Measurements from ENCODE around the gene PPM1L. TPM values are rescaled to one million over a fixed set of nuclear protein-coding genes. Genes with fewer than 3 reads are reported as not detected.

PPM1L gene
- total and polyA plus RNA-seq, 2 of the 13 experiments (the other 11 are each of a cell fraction or from before 2014, with no cell fraction given): 0.22 to 1.4 TPM

DNA sequence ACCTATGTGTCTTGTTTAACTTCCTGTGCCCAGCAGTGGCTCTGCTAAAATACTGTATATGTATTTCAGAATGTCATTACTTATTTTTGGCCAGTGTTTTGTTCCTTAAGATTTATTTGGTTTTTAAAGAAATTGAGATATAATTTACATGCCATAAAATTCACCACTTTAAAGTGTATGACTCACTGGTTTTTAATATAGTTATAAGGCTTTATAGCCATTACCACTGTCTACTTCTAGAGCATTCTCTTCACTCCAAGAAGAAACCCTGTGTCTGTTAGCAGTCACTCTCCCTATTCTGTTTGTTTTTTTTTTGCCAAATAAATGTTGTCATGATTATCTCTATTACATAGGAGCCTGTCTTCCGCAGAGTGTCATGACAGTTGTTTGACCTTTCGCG lies 25.8 kb downstream of the PPM1L start:
- H3K27ac ChIP-seq (ENCODE audit: extremely low read length, insufficient read depth, low read length): no peak overlapping the region
- intact Hi-C loops (cut with micrococcal nuclease; ENCODE audit: unreplicated experiment) (no loop called here), in situ Hi-C loops (cut with HindIII; ENCODE audit: extremely low pct_ligation_motif_present, low pct_unique_long_range_greater_than_20kb) (no loop called here)
- no peak overlapping the region for H2AFZ ChIP-seq (ENCODE audit: low read length)
- no peaks in the 10 kb centered on the region for H4K20me1 ChIP-seq (ENCODE audit: insufficient read depth, low read length)
- WGBS (ENCODE audit: low lambda C conversion rate): 94% methylated on average over 3 of the region's 3 CpGs
- TF ChIP-seq MBD4 (IDR thresholded peaks at IDR 0.05; ENCODE audit: borderline replicate concordance, low read length): no peak
- no TSS peak for BruUV-seq (replicated peaks)
- ATAC-seq (no peak), FAIRE-seq (no peak), DNase-seq (ENCODE audit: low spot score) (no peak)
- no peak overlapping the region for H3K4me3 ChIP-seq (replicated peaks in 1 of 3; ENCODE audit: insufficient read depth in 1 of 3, low read depth in 2 of 3, low read length in 3 of 3)
- CTCF ChIA-PET (ENCODE audit: low intra/inter-chr PET ratio, low total read pairs): no interaction called here
- POLR2A ChIA-PET: no interaction called here
- H3K79me2 ChIP-seq (ENCODE audit: insufficient read depth, low read length): no peaks in the 10 kb centered on the region
- no peaks in the 10 kb centered on the region for H3K4me1 ChIP-seq (ENCODE audit: insufficient read depth, low read length)
- no peaks in the 10 kb centered on the region for H3K27me3 ChIP-seq (ENCODE audit: control insufficient read depth in 1 of 2, insufficient read depth in 2 of 2, low read length in 2 of 2)
- H3K9me3 ChIP-seq (ENCODE audit: low read length): no peaks in the 10 kb centered on the region
- no peak overlapping the region for H3K4me2 ChIP-seq (ENCODE audit: low read depth, low read length)
- H3K36me3 ChIP-seq (replicated peaks in 1 of 2; ENCODE audit: control insufficient read depth in 1 of 2, insufficient read depth in 2 of 2, low read length in 2 of 2): no peaks in the 10 kb centered on the region
- no peak overlapping the region for H3K9ac ChIP-seq (ENCODE audit: insufficient read depth, low read depth, low read length)

DNA sequence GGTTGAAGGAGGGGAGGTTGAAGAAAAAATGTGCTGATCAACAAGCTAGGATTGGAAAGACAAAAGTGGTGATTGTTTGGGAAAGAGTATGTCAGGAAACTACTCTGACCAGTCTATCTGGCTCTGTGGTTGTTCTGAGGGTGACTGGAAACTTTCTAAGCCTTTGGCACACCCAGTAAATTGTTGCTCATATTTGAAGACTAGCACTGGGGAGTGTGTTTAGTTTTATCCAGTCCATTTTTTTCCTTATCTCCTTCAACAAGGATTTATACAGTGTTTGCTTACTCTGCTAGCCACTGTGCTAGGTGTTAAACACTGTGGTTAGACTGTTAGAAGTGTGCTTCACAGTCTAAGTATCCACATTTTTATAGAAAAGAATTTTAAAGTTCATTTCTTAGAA lies 28.8 kb downstream of the PPM1L start:
- Histone ChIP-seq H3K27ac (ENCODE audit: extremely low read length, insufficient read depth, low read length) (no peak overlapping the region), H2AFZ (ENCODE audit: low read length) (no peak overlapping the region), H3K36me3 (replicated peaks in 1 of 2; ENCODE audit: control insufficient read depth in 1 of 2, insufficient read depth in 2 of 2, low read length in 2 of 2) (no peaks in the 10 kb centered on the region), H3K4me2 (ENCODE audit: low read depth, low read length) (no peak overlapping the region), H3K9me3 (ENCODE audit: low read length) (no peaks in the 10 kb centered on the region), H3K27me3 (ENCODE audit: control insufficient read depth in 1 of 2, insufficient read depth in 2 of 2, low read length in 2 of 2) (no peaks in the 10 kb centered on the region), H3K4me3 (replicated peaks in 1 of 3; ENCODE audit: insufficient read depth in 1 of 3, low read depth in 2 of 3, low read length in 3 of 3) (no peak overlapping the region), H3K4me1 (ENCODE audit: insufficient read depth, low read length) (no peaks in the 10 kb centered on the region), H3K9ac (ENCODE audit: insufficient read depth, low read depth, low read length) (no peak overlapping the region), H4K20me1 (ENCODE audit: insufficient read depth, low read length) (no peaks in the 10 kb centered on the region), H3K79me2 (ENCODE audit: insufficient read depth, low read length) (no peaks in the 10 kb centered on the region)
- ATAC-seq (no peak), DNase-seq (ENCODE audit: low spot score) (no peak), FAIRE-seq (no peak)
- CTCF ChIA-PET (ENCODE audit: low intra/inter-chr PET ratio, low total read pairs): no interaction called here
- POLR2A ChIA-PET: no interaction called here
- TF ChIP-seq, protein P1, sequence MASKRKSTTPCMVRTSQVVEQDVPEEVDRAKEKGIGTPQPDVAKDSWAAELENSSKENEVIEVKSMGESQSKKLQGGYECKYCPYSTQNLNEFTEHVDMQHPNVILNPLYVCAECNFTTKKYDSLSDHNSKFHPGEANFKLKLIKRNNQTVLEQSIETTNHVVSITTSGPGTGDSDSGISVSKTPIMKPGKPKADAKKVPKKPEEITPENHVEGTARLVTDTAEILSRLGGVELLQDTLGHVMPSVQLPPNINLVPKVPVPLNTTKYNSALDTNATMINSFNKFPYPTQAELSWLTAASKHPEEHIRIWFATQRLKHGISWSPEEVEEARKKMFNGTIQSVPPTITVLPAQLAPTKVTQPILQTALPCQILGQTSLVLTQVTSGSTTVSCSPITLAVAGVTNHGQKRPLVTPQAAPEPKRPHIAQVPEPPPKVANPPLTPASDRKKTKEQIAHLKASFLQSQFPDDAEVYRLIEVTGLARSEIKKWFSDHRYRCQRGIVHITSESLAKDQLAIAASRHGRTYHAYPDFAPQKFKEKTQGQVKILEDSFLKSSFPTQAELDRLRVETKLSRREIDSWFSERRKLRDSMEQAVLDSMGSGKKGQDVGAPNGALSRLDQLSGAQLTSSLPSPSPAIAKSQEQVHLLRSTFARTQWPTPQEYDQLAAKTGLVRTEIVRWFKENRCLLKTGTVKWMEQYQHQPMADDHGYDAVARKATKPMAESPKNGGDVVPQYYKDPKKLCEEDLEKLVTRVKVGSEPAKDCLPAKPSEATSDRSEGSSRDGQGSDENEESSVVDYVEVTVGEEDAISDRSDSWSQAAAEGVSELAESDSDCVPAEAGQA (IDR thresholded peaks at IDR 0.05; ENCODE audit: low read depth): no peak
- TF ChIP-seq, protein P1 (CRISPR knock-in tag; IDR thresholded peaks at IDR 0.05; ENCODE audit: borderline replicate concordance): no peak
- TF ChIP-seq, protein P2, sequence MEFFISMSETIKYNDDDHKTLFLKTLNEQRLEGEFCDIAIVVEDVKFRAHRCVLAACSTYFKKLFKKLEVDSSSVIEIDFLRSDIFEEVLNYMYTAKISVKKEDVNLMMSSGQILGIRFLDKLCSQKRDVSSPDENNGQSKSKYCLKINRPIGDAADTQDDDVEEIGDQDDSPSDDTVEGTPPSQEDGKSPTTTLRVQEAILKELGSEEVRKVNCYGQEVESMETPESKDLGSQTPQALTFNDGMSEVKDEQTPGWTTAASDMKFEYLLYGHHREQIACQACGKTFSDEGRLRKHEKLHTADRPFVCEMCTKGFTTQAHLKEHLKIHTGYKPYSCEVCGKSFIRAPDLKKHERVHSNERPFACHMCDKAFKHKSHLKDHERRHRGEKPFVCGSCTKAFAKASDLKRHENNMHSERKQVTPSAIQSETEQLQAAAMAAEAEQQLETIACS (CRISPR knock-in tag; IDR thresholded peaks at IDR 0.05): no peak
- intact Hi-C loops (cut with micrococcal nuclease; ENCODE audit: unreplicated experiment): no loop called here
- in situ Hi-C loops (cut with HindIII; ENCODE audit: extremely low pct_ligation_motif_present, low pct_unique_long_range_greater_than_20kb): no loop called here
- BruUV-seq (replicated peaks): no TSS peak

Data from HepG2 (cell line).